SK-N-SH (cell line): ENCODE measurements around the gene TRIM10. TPM values are rescaled to one million over a fixed set of nuclear protein-coding genes. Genes with fewer than 3 reads are reported as not detected.

Experiments used
- CTCF ChIA-PET: fragments of 300-600, 350-600 bp; formaldehyde crosslinking; extraction: SDS; loops from one replicate; lab custom pipeline; 2021; lab: Yijun Ruan, JAX
- POLR2A ChIA-PET: fragments of 350-600 bp; sonication (Branson Sonifier 250); formaldehyde crosslinking; extraction: SDS; loops from one replicate; lab custom pipeline; 2020; ENCODE audit warnings: antibody characterized with exemption, inconsistent platforms; lab: Yijun Ruan, JAX
- DNase-seq: peaks from one replicate; pipeline ENCODE4 v3.0.0; 2012
- H2AFZ ChIP-seq: fragments of 200-600 bp; sonication (generic); 2 replicates; pipeline ENCODE4 v1.8.1; 2016; ENCODE audit warnings: antibody characterized with exemption, mild to moderate bottlenecking, low read depth
- H3F3A ChIP-seq: fragments of 200-600 bp; sonication (generic); replicated peaks from 2 replicates; pipeline ENCODE3; 2016; ENCODE audit warnings: antibody characterized with exemption, mild to moderate bottlenecking; ENCODE audit not compliant: insufficient read depth
- H3K27ac ChIP-seq, 2 experiments: fragments of 200-500 bp in 1 of 2; fragments of 200-600 bp in 1 of 2; sonication (Bioruptor generic) in 1 of 2; sonication (generic), shearing (Covaris generic) in 1 of 2; 2 replicates each; pipeline versions ENCODE4 v1.5.1 to v1.6.1; 2014 to 2016; ENCODE audit warnings: low read depth in 2 of 2, inconsistent platforms in 1 of 2, low read length in 1 of 2, mild to moderate bottlenecking in 1 of 2, mixed read lengths in 1 of 2
- H3K27me3 ChIP-seq: fragments of 200-600 bp; sonication (generic), shearing (Covaris generic); 2 replicates; pipeline ENCODE4 v1.6.1; 2016; ENCODE audit warnings: mixed run types; ENCODE audit not compliant: insufficient read depth
- H3K36me3 ChIP-seq, 2 experiments: fragments of 200-500 bp in 1 of 2; fragments of 200-600 bp in 1 of 2; sonication (Bioruptor generic) in 1 of 2; sonication (generic) in 1 of 2; replicated peaks in 1 of 2; 2 replicates each; pipeline versions ENCODE3 to v1.5.1; 2014 to 2016; ENCODE audit warnings: low read length in 1 of 2, mild to moderate bottlenecking in 1 of 2; ENCODE audit not compliant: insufficient read depth in 2 of 2, control insufficient read depth in 1 of 2
- H3K4me1 ChIP-seq, 2 experiments: fragments of 200-500 bp in 1 of 2; fragments of 200-600 bp in 1 of 2; sonication (Bioruptor generic) in 1 of 2; sonication (generic), shearing (Covaris generic) in 1 of 2; 2 replicates each; pipeline versions ENCODE4 v1.5.1 to v1.6.1; 2014 to 2016; ENCODE audit warnings: low read depth in 1 of 2, low read length in 1 of 2, mixed run types in 1 of 2; ENCODE audit not compliant: insufficient read depth in 2 of 2, control insufficient read depth in 1 of 2
- H3K4me2 ChIP-seq: fragments of 200-600 bp; sonication (generic), shearing (Covaris generic); 2 replicates; pipeline ENCODE4 v1.6.1; 2017; ENCODE audit warnings: mixed run types
- H3K4me3 ChIP-seq, 2 experiments: fragments of 200-500 bp in 1 of 2; fragments of 200-600 bp in 1 of 2; sonication (Bioruptor generic) in 1 of 2; sonication (generic), shearing (Covaris generic) in 1 of 2; 2 replicates each; pipeline versions ENCODE4 v1.5.1 to v1.8.1; 2014 to 2016; ENCODE audit warnings: low read depth in 2 of 2, inconsistent platforms in 1 of 2, low read length in 1 of 2, mild to moderate bottlenecking in 1 of 2, mixed read lengths in 1 of 2, moderate library complexity in 1 of 2
- H3K79me2 ChIP-seq: fragments of 200-600 bp; sonication (generic); 2 replicates; pipeline ENCODE4 v1.8.1; 2017; ENCODE audit warnings: mild to moderate bottlenecking; ENCODE audit not compliant: insufficient read depth
- H3K9ac ChIP-seq: fragments of 200-600 bp; sonication (generic); 2 replicates; pipeline ENCODE4 v1.6.1; 2017; ENCODE audit warnings: mixed run types
- H3K9me2 ChIP-seq: fragments of 200-600 bp; sonication (generic); 2 replicates; pipeline ENCODE4 v1.6.1; 2017; ENCODE audit warnings: mixed run types
- H3K9me3 ChIP-seq: fragments of 200-600 bp; sonication (generic); 2 replicates; pipeline ENCODE4 v1.6.1; 2017; ENCODE audit warnings: mixed run types, mild to moderate bottlenecking, moderate library complexity
- H4K20me1 ChIP-seq: fragments of 200-600 bp; sonication (generic); 2 replicates; pipeline ENCODE4 v1.6.1; 2017; ENCODE audit warnings: mild to moderate bottlenecking, mixed run types; ENCODE audit not compliant: insufficient read depth
- JUND ChIP-seq: IDR thresholded peaks from 2 replicates; pipeline ENCODE4 v1.4.0; 2012
- MXI1 ChIP-seq: IDR thresholded peaks from 2 replicates; pipeline ENCODE4 v1.6.1; 2012; ENCODE audit warnings: mild to moderate bottlenecking, low read depth, low read length, improper control_type of control experiment
- NFIC ChIP-seq: IDR thresholded peaks from 2 replicates; pipeline ENCODE4 v1.4.0; 2012; ENCODE audit warnings: borderline replicate concordance
- RAD21 ChIP-seq: IDR thresholded peaks from 2 replicates; pipeline ENCODE4 v1.6.1; 2012; ENCODE audit warnings: mild to moderate bottlenecking, low read length
- RFX5 ChIP-seq: IDR thresholded peaks from 2 replicates; pipeline ENCODE4 v1.6.1; 2012; ENCODE audit warnings: mild to moderate bottlenecking, improper control_type of control experiment, low read length
- SMC3 ChIP-seq: IDR thresholded peaks from 2 replicates; pipeline ENCODE4 v1.6.1; 2012; ENCODE audit warnings: low read depth, low read length, improper control_type of control experiment
- TCF12 ChIP-seq: IDR thresholded peaks from 2 replicates; pipeline ENCODE4 v1.4.0; 2012
- YY1 ChIP-seq: IDR thresholded peaks from 2 replicates; pipeline ENCODE4 v1.4.0; 2012; ENCODE audit warnings: low read depth, mild to moderate bottlenecking
- WGBS: methylation state at CpG from one replicate; pipeline ENCODE4 v1.1.6; 2017; ENCODE audit warnings: low lambda C conversion rate; 5-methylcytosine and 5-hydroxymethylcytosine counted together
- polyA plus RNA-seq, 3 experiments: library from polyadenylated mRNA; depleted of rRNA; stranded (reverse); fragments of >200 nt; gene quantifications; 2 replicates each; pipeline ENCODE4 v1.2.3, GENCODE V29; 2012
- TF ChIP-seq, protein P1 (sequence below): fragments of 200-600 bp; sonication (generic); IDR thresholded peaks from 2 replicates; pipeline ENCODE4 v1.6.1; 2017; ENCODE audit warnings: antibody characterized with exemption, mild to moderate bottlenecking, moderate library complexity
- TF ChIP-seq, protein P2 (sequence below): IDR thresholded peaks from 2 replicates; pipeline ENCODE4 v1.4.0; 2012; ENCODE audit warnings: low read depth, borderline replicate concordance
- TF ChIP-seq, protein P3 (sequence below): IDR thresholded peaks from 2 replicates; pipeline ENCODE4; 2012

The TRIM10 gene
- polyA plus RNA-seq, 1 of the 3 experiments (the other 2 are of a cell fraction) = not detected

DNA sequence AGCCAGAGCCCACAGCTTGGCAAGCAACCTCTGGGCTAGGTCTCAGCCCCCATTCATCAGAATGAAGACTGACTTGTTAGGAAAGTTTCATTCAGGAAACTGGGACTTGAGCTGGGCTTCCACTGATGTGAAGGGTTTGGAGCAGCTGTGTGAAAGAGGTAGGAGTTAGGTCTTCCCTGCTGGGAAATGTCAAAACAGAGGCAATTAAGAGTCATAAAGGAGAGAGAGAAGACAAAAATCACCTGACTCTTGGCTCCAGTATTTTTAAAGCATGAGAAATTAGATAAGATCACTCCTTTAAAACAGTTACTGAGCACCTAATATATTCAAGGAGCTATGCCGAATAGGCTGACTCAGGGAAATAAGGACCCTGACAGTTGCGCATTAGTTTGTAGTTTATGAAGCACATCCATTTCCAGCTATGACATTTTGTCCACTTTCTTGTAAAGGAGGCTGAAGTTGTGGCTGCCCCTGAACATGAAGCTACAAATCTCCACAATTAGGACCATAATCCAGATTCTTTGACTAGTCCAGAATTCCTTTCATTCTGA, 29.0 kb downstream of the TRIM10 start:
- Histone ChIP-seq H3K9me3 (no peaks in the 10 kb centered on the region), H4K20me1 (no peaks in the 10 kb centered on the region), H3K9me2 (no peaks in the 10 kb centered on the region), H3K79me2 (no peaks in the 10 kb centered on the region), H3K27me3 (peaks cover 84% of the 10 kb centered on the region), H3K27ac (no peak overlapping the region), H3K9ac (no peak overlapping the region), H3F3A (no peaks in the 10 kb centered on the region), H3K4me1 (no peaks in the 10 kb centered on the region), H3K4me3 (no peak overlapping the region), H3K4me2 (no peak overlapping the region), H2AFZ (no peak overlapping the region), H3K36me3 (no peaks in the 10 kb centered on the region)
- TF ChIP-seq, protein P1, sequence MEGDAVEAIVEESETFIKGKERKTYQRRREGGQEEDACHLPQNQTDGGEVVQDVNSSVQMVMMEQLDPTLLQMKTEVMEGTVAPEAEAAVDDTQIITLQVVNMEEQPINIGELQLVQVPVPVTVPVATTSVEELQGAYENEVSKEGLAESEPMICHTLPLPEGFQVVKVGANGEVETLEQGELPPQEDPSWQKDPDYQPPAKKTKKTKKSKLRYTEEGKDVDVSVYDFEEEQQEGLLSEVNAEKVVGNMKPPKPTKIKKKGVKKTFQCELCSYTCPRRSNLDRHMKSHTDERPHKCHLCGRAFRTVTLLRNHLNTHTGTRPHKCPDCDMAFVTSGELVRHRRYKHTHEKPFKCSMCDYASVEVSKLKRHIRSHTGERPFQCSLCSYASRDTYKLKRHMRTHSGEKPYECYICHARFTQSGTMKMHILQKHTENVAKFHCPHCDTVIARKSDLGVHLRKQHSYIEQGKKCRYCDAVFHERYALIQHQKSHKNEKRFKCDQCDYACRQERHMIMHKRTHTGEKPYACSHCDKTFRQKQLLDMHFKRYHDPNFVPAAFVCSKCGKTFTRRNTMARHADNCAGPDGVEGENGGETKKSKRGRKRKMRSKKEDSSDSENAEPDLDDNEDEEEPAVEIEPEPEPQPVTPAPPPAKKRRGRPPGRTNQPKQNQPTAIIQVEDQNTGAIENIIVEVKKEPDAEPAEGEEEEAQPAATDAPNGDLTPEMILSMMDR = no peak
- TF ChIP-seq, protein P2, sequence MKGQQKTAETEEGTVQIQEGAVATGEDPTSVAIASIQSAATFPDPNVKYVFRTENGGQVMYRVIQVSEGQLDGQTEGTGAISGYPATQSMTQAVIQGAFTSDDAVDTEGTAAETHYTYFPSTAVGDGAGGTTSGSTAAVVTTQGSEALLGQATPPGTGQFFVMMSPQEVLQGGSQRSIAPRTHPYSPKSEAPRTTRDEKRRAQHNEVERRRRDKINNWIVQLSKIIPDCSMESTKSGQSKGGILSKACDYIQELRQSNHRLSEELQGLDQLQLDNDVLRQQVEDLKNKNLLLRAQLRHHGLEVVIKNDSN = no peak
- TF ChIP-seq RFX5 = no peak
- TF ChIP-seq TCF12 = no peak
- TF ChIP-seq YY1 = no peak
- no peak for TF ChIP-seq MXI1
- ChIA-PET POLR2A (no interaction called here), CTCF (interaction anchor here (0.9 to 6.2 kb wide), 20 partner anchors 10 to 1609 kb away, joined by 3 to 207 read pairs (median 6); partner anchors contain the start of gene POLR1H)
- WGBS = 0% methylated on average over 1 of the region's 2 CpGs
- DNase-seq = no peak

DNA sequence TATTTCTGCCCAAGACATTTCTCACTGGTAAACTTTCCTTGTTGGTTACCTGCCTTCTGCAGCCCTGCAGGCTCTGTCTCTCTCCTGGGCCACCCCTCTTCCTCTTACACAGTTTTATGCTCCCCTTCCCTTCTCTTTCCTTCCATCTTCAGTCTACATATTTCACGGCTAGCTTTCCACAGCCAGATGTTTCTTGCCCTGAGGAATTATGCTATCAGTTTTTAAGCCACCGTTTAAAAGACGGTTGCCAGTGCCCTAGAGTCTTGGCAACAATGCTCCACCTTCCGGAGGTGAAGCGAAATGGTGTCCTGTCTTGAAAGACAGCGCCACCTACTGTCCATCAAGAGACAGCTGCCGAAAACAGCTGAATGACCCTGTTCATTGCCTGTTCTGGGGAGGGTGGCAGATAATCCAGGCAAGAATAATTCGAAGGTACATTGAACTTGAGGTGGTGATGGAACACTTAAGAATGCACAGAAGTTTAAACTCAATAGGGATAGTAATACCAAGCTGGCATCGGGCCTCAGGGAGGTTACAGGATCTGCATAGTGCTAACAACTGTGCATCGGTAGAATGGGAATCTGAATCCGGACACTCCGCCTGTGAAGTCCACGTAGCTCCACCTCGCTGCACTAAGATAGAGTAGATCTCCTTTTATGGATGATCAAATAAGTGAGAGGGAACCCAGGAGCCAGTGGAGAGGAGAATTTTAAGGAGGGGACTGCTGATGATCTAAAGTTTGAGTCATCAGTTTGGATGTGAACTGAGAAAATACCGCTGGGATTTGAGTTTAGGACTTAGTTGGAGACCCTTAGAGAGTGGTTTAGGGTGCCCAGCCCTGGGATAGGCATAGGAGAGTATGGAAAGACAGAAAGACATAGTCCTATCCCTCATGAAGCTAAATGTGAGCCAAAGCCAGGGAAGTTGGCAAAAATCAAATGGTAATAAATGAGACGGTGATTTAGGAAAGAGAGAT, 29.8 kb downstream of the TRIM10 start:
- no peaks in the 10 kb centered on the region for H3K9me3 ChIP-seq
- no peaks in the 10 kb centered on the region for H3K36me3 ChIP-seq
- H3K27me3 ChIP-seq = peaks cover 84% of the 10 kb centered on the region
- no peak overlapping the region for H3K9ac ChIP-seq
- H3K4me1 ChIP-seq = no peaks in the 10 kb centered on the region
- no peak overlapping the region for H3K4me2 ChIP-seq
- 6% methylated on average over 16 of the region's 16 CpGs for WGBS
- no peak overlapping the region for H2AFZ ChIP-seq
- H3K4me3 ChIP-seq = peak overlapping the region in 1 of 2 experiments; percentile 18; a peak in 1 of 4 replicates
- no peak overlapping the region for H3K27ac ChIP-seq
- H3F3A ChIP-seq = no peaks in the 10 kb centered on the region
- H3K79me2 ChIP-seq = no peaks in the 10 kb centered on the region
- ChIA-PET CTCF (interaction anchor here (0.5 to 6.2 kb wide), 53 partner anchors 8 to 1610 kb away, joined by 3 to 207 read pairs (median 4); partner anchors contain the start of genes POLR1H, PPP1R11, TRIM26 and TRIM31), POLR2A (no interaction called here)
- no peaks in the 10 kb centered on the region for H4K20me1 ChIP-seq
- H3K9me2 ChIP-seq = no peaks in the 10 kb centered on the region
- peak; percentile 83 for DNase-seq
- TF ChIP-seq, protein P3, sequence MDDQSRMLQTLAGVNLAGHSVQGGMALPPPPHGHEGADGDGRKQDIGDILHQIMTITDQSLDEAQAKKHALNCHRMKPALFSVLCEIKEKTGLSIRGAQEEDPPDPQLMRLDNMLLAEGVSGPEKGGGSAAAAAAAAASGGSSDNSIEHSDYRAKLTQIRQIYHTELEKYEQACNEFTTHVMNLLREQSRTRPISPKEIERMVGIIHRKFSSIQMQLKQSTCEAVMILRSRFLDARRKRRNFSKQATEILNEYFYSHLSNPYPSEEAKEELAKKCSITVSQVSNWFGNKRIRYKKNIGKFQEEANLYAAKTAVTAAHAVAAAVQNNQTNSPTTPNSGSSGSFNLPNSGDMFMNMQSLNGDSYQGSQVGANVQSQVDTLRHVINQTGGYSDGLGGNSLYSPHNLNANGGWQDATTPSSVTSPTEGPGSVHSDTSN = 0 out of 2 replicates have a peak, but pooled peaks have one; percentile 8
- no peak for TF ChIP-seq NFIC
- TF ChIP-seq JUND = no peak
- TF ChIP-seq SMC3 = peak; percentile 84
- peak; percentile 77 for TF ChIP-seq RAD21
- TF ChIP-seq, protein P1 = peak; percentile 99
